ENCODE data around the gene CELF4. TPM values are rescaled to one million over a fixed set of nuclear protein-coding genes. Genes with fewer than 3 reads are reported as not detected.

CELF4 gene
- total RNA-seq, 8 experiments from 2014 or later, result 3.0 to 59.9 (median 38.7) TPM

- Histone ChIP-seq H3K4me3 (no peak overlapping the region), H3K4me1 (replicated peaks in 1 of 2) (peaks cover 58 to 59% of the 10 kb centered on the region in 2 donors), H3K27ac (peak overlapping the region; percentile 8 to 73)
- 0 to 100% (median 40%) methylated on average over 1 to 2 of the region's 3 CpGs; no CpG with 5 or more reads in 4 of the 10 experiments for WGBS, 10 experiments
- in situ Hi-C loops (cut with MboI; ENCODE audit: low pct_unique_long_range_greater_than_20kb in 2 of 9, low sequenced_read_pairs in 9 of 9, unreplicated experiment in 9 of 9), result no loop called here
- peak in 5 of 8 experiments; percentile 49 to 79 (median 60) for ATAC-seq (replicated peaks in 6 of 8)
Observed at GRCh38 chr18:37508207-37508606, 57.4 kb downstream of the CELF4 start.

- H3K4me3 ChIP-seq, result no peak overlapping the region
- in situ Hi-C loops (cut with MboI; ENCODE audit: low pct_unique_long_range_greater_than_20kb in 2 of 9, low sequenced_read_pairs in 9 of 9, unreplicated experiment in 9 of 9), result no loop called here
- no peak for ATAC-seq (replicated peaks in 6 of 8)
- peaks cover 53 to 54% of the 10 kb centered on the region in 2 donors for H3K4me1 ChIP-seq (replicated peaks in 1 of 2)
- H3K27ac ChIP-seq, result peak overlapping the region; percentile 8 to 73
- WGBS, 10 experiments, result 80% methylated on average over 1 of the region's 2 CpGs; no CpG with 5 or more reads in 6 of the 10 experiments
Observed at GRCh38 chr18:37507239-37507638, 58.4 kb downstream of the CELF4 start.

GRCh38 chr18:37506001-37506400 is 59.6 kb downstream of the CELF4 start:
- ATAC-seq (replicated peaks in 6 of 8), result no peak
- H3K27ac ChIP-seq, result no peak overlapping the region
- WGBS, 10 experiments, result 38 to 100% (median 60%) methylated on average over 1 to 2 of the region's 9 CpGs; no CpG with 5 or more reads in 6 of the 10 experiments
- in situ Hi-C loops (cut with MboI; ENCODE audit: low pct_unique_long_range_greater_than_20kb in 2 of 9, low sequenced_read_pairs in 9 of 9, unreplicated experiment in 9 of 9), result no loop called here
- H3K4me3 ChIP-seq, result no peak overlapping the region
- H3K4me1 ChIP-seq (replicated peaks in 1 of 2), result peaks cover 51 to 54% of the 10 kb centered on the region in 2 donors

- peaks cover 46 to 47% of the 10 kb centered on the region in 2 donors for H3K4me1 ChIP-seq (replicated peaks in 1 of 2)
Observed at GRCh38 chr18:37505321-37505720, 60.3 kb downstream of the CELF4 start.

GRCh38 chr18:37502601-37503000 is 63.0 kb downstream of the CELF4 start:
- peaks cover 41 to 48% of the 10 kb centered on the region in 2 donors for H3K4me1 ChIP-seq (replicated peaks in 1 of 2)
- ATAC-seq (replicated peaks in 6 of 8), result no peak
- H3K4me3 ChIP-seq, result no peak overlapping the region
- no peak overlapping the region for H3K27ac ChIP-seq
- in situ Hi-C loops (cut with MboI; ENCODE audit: low pct_unique_long_range_greater_than_20kb in 2 of 9, low sequenced_read_pairs in 9 of 9, unreplicated experiment in 9 of 9), result no loop called here
- WGBS, 10 experiments, result 80 to 100% methylated on average over 1 of the region's 4 CpGs; no CpG with 5 or more reads in 8 of the 10 experiments

More at GRCh38 chr18:37505321-37505720, 60.3 kb downstream of the CELF4 start:
- in situ Hi-C loops (cut with MboI; ENCODE audit: low pct_unique_long_range_greater_than_20kb in 2 of 9, low sequenced_read_pairs in 9 of 9, unreplicated experiment in 9 of 9), result no loop called here
- WGBS, 10 experiments, result 14 to 100% (median 82%) methylated on average over 1 to 4 of the region's 4 CpGs; no CpG with 5 or more reads in 5 of the 10 experiments
- no peak overlapping the region for H3K4me3 ChIP-seq
- no peak for ATAC-seq (replicated peaks in 6 of 8)
- H3K27ac ChIP-seq, result no peak overlapping the region

DNA sequence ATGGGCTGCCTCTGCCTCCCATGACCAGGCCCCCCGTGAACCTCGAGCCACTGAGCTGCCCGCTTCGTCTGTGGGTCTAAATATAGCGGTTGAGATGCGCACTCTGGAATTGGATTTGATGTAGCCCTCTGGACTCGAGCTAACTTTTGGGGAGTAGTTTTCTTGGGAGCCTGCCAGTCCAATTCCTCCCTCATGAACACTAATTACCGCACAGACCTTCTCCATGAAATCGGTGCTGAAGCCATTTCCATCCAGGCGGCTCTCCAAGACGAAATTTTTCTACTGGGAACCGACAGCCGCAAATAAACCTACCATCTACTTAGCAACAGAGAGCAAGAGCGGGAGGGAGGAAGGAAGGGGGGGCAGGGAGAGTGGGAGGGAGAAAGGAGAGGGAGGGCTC is 63.6 kb downstream of the CELF4 start:
- peak in 1 of 8 experiments; percentile 25 for ATAC-seq (replicated peaks in 6 of 8)
- 0 to 90% (median 77%) methylated on average over 1 to 6 of the region's 14 CpGs; no CpG with 5 or more reads in 3 of the 10 experiments for WGBS, 10 experiments
- no peak overlapping the region for H3K27ac ChIP-seq
- in situ Hi-C loops (cut with MboI; ENCODE audit: low pct_unique_long_range_greater_than_20kb in 2 of 9, low sequenced_read_pairs in 9 of 9, unreplicated experiment in 9 of 9), result no loop called here
- peaks cover 36 to 44% of the 10 kb centered on the region in 2 donors for H3K4me1 ChIP-seq (replicated peaks in 1 of 2)
- no peak overlapping the region for H3K4me3 ChIP-seq

DNA sequence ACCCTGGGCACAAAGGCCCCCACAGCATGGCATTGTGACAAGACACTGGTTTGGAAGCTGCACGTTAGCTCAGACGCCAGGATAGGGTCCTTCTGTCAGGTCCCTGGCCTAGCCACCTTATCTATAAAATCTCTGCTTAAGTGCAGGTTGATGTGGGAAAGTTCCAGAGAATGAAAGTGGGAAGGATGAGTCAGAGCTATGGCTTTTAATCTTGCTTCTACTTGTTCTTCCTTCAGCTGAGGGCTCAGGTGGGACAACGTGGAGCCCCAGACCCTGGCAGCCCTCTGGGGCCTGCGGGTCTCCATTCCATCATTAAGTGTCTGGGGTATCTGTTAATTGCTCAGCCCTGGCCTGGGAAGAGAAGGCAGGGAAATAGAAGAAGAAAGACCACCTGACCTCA is 64.5 kb downstream of the CELF4 start:
- WGBS, 10 experiments, result 0 to 83% (median 30%) methylated on average over 1 to 4 of the region's 4 CpGs; no CpG with 5 or more reads in 6 of the 10 experiments
- in situ Hi-C loops (cut with MboI; ENCODE audit: low pct_unique_long_range_greater_than_20kb in 2 of 9, low sequenced_read_pairs in 9 of 9, unreplicated experiment in 9 of 9), result no loop called here
- H3K27ac ChIP-seq, result no peak overlapping the region
- peaks cover 38 to 43% of the 10 kb centered on the region in 2 donors for H3K4me1 ChIP-seq (replicated peaks in 1 of 2)
- no peak for ATAC-seq (replicated peaks in 6 of 8)
- H3K4me3 ChIP-seq, result no peak overlapping the region

GRCh38 chr18:37499913-37500312 is 65.7 kb downstream of the CELF4 start:
- Histone ChIP-seq H3K4me1 (replicated peaks in 1 of 2) (peaks cover 39 to 43% of the 10 kb centered on the region in 2 donors), H3K27ac (no peak overlapping the region)

GRCh38 chr18:37499044-37499443 is 66.6 kb downstream of the CELF4 start:
- peaks cover 33 to 34% of the 10 kb centered on the region in 2 donors for H3K4me1 ChIP-seq (replicated peaks in 1 of 2)
- H3K27ac ChIP-seq, result no peak overlapping the region
- peak in 5 of 8 experiments; percentile 56 to 80 (median 77) for ATAC-seq (replicated peaks in 6 of 8)
- WGBS, 10 experiments, result 0% methylated on average over 1 of the region's 4 CpGs; no CpG with 5 or more reads in 8 of the 10 experiments
- in situ Hi-C loops (cut with MboI; ENCODE audit: low pct_unique_long_range_greater_than_20kb in 2 of 9, low sequenced_read_pairs in 9 of 9, unreplicated experiment in 9 of 9), result no loop called here
- no peak overlapping the region for H3K4me3 ChIP-seq

More at GRCh38 chr18:37499913-37500312, 65.7 kb downstream of the CELF4 start:
- no peak overlapping the region for H3K4me3 ChIP-seq
- no peak for ATAC-seq (replicated peaks in 6 of 8)
- in situ Hi-C loops (cut with MboI; ENCODE audit: low pct_unique_long_range_greater_than_20kb in 2 of 9, low sequenced_read_pairs in 9 of 9, unreplicated experiment in 9 of 9), result no loop called here
- WGBS, 10 experiments, result 60 to 100% (median 88%) methylated on average over 1 to 5 of the region's 10 CpGs; no CpG with 5 or more reads in 7 of the 10 experiments

DNA sequence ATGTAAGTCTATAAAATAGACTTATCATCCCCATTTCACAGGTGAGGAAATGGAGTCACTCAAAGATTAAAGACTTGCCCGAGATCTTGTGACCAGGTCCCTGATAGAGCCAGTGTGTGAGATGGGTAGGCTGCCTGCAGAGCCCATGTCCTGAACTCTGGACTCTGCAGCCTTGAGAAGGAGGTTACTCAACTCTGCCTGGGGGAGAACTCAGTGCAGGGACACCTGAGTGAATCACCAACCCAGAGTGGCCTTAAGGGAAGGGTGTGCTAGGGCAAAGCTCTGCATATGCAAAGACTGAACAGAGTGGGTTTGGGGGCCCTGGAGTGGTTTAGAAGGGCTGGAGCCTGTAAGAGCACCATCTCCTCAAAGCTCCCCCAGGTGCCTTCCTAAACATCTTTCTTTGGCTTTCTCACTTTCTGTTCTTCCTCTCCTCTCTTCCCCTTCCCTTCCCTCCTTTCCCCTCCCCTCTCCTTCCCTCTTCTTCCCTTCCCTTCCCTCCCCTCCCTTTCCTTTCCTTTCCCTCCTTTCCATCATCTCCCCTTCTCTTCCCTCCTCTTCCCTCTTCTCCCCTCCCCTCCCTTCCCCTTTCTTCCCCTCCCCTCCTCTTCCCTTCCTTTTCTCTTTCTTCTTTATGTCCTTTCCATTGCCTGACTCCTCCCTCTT is 67.6 kb downstream of the CELF4 start:
- peak in 3 of 8 experiments; percentile 31 to 66 (median 46) for ATAC-seq (replicated peaks in 6 of 8)
- in situ Hi-C loops (cut with MboI; ENCODE audit: low pct_unique_long_range_greater_than_20kb in 2 of 9, low sequenced_read_pairs in 9 of 9, unreplicated experiment in 9 of 9), result no loop called here
- no peak overlapping the region for H3K4me3 ChIP-seq
- H3K4me1 ChIP-seq (replicated peaks in 1 of 2), result peaks cover 33 to 36% of the 10 kb centered on the region in 2 donors
- H3K27ac ChIP-seq, result no peak overlapping the region
- 0 to 100% (median 63%) methylated on average over 1 of the region's 1 CpG; no CpG with 5 or more reads in 6 of the 10 experiments for WGBS, 10 experiments

DNA sequence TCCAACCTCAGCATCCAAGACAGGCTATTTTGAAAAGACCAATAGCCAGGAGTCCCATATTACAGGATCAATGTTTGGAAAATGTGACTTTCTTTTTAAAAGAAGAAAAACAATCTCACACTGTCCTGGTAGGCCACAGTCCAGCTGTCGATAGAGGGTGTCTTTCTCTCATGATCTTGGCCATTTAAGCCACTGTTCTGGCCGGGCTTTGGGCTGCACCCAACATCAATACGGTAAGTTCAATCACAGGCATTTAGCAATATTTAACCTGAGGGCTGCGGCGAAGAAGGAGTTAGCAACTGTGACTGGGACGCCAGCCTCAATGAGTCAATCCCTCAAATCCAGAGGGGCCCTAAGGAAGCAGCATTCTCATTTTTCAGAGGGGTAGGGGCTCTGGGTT is 69.0 kb downstream of the CELF4 start:
- Histone ChIP-seq H3K4me3 (no peak overlapping the region), H3K4me1 (replicated peaks in 1 of 2) (peaks cover 28 to 41% of the 10 kb centered on the region in 2 donors), H3K27ac (no peak overlapping the region)
- no peak for ATAC-seq (replicated peaks in 6 of 8)
- in situ Hi-C loops (cut with MboI; ENCODE audit: low pct_unique_long_range_greater_than_20kb in 2 of 9, low sequenced_read_pairs in 9 of 9, unreplicated experiment in 9 of 9), result no loop called here
- 49 to 83% (median 81%) methylated on average over 2 to 6 of the region's 6 CpGs; no CpG with 5 or more reads in 5 of the 10 experiments for WGBS, 10 experiments

DNA sequence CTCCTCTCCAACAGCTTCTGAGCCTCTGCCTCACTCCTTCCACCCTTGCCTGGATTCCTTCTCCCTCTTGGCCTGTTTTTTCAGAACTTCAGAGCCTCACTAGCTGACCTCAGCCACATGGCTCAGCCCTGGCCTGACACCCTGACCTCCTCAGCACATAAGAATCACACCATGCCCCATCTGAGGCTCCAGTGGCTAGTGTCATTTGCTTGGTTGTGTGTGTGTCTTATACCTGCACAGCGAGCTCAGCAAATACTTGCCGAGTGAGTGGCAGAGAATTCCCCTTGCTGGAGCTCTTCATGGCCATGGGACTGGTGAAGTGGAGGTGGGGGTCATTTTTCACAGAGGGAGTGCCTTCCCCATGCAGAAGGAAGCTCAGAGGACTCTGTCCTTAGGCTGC is 70.2 kb downstream of the CELF4 start:
- H3K4me3 ChIP-seq, result no peak overlapping the region
- peaks cover 33 to 45% of the 10 kb centered on the region in 2 donors for H3K4me1 ChIP-seq (replicated peaks in 1 of 2)
- no peak overlapping the region for H3K27ac ChIP-seq
- WGBS, 10 experiments, result 93 to 100% methylated on average over 2 of the region's 2 CpGs; no CpG with 5 or more reads in 8 of the 10 experiments
- ATAC-seq (replicated peaks in 6 of 8), result no peak
- in situ Hi-C loops (cut with MboI; ENCODE audit: low pct_unique_long_range_greater_than_20kb in 2 of 9, low sequenced_read_pairs in 9 of 9, unreplicated experiment in 9 of 9), result no loop called here

GRCh38 chr18:37494406-37494805 is 71.2 kb downstream of the CELF4 start:
- in situ Hi-C loops (cut with MboI; ENCODE audit: low pct_unique_long_range_greater_than_20kb in 2 of 9, low sequenced_read_pairs in 9 of 9, unreplicated experiment in 9 of 9), result no loop called here
- ATAC-seq (replicated peaks in 6 of 8), result no peak
- Histone ChIP-seq H3K4me1 (replicated peaks in 1 of 2) (peaks cover 36 to 52% of the 10 kb centered on the region in 2 donors), H3K27ac (no peak overlapping the region), H3K4me3 (no peak overlapping the region)
- 40 to 100% (median 82%) methylated on average over 1 to 5 of the region's 5 CpGs; no CpG with 5 or more reads in 6 of the 10 experiments for WGBS, 10 experiments
